ENCODE results near the gene STK10. TPM values are rescaled to one million over a fixed set of nuclear protein-coding genes. Genes with fewer than 3 reads are reported as not detected.

STK10 gene
- total RNA-seq, 1 donor from 2014 or later = 60.2 TPM

- Histone ChIP-seq H3K27ac (ENCODE audit: low read depth, low read length) (peak overlapping the region; percentile 98), H3K9me3 (ENCODE audit: insufficient read depth, low read depth, low read length) (no peaks in the 10 kb centered on the region), H3K79me2 (ENCODE audit: insufficient read depth, low read length) (peaks cover 3% of the 10 kb centered on the region), H2AFZ (ENCODE audit: low read depth, low read length) (peak overlapping the region; percentile 71), H4K20me1 (ENCODE audit: insufficient read depth, low read length) (peaks cover 10% of the 10 kb centered on the region), H3K4me2 (ENCODE audit: low read length) (peak overlapping the region; percentile 96), H3K4me3 (ENCODE audit: insufficient read depth, low read depth, low read length) (peak overlapping the region; percentile 63), H3K9ac (ENCODE audit: low read length) (peak overlapping the region; percentile 87), H3K4me1 (ENCODE audit: insufficient read depth, low read length) (peaks cover 42% of the 10 kb centered on the region), H3K27me3 (ENCODE audit: insufficient read depth, low read length) (no peaks in the 10 kb centered on the region), H3K36me3 (ENCODE audit: insufficient read depth, low read length) (peaks cover 13% of the 10 kb centered on the region)
- TF ChIP-seq CTCF (IDR thresholded peaks at IDR 0.05; ENCODE audit: insufficient read depth, low read depth, low read length) (no peak), EZH2 (IDR thresholded peaks at IDR 0.05; ENCODE audit: insufficient read depth, low read length) (no peak)
- H3K4me1 Mint-ChIP-seq (ENCODE audit: low read depth, unreplicated experiment) = peaks cover 39% of the 10 kb centered on the region
- FAIRE-seq (peak; percentile 99), DNase-seq (ENCODE audit: low read depth) (peak; percentile 98)
- H3K36me3 Mint-ChIP-seq (ENCODE audit: low read depth, unreplicated experiment) = peaks cover 15% of the 10 kb centered on the region
- no peaks in the 10 kb centered on the region for H3K27me3 Mint-ChIP-seq (ENCODE audit: low read depth, unreplicated experiment)
- no peaks in the 10 kb centered on the region for H3K9me3 Mint-ChIP-seq (ENCODE audit: unreplicated experiment)
- peak overlapping the region; percentile 72 for H3K4me3 Mint-ChIP-seq (ENCODE audit: unreplicated experiment)
- H3K27ac Mint-ChIP-seq (ENCODE audit: unreplicated experiment) = peak overlapping the region; percentile 97
These were observed 85.0 kb downstream of the STK10 start for GRCh38 chr5:172102913-172103626.

GRCh38 chr5:172102218-172102870, 85.7 kb downstream of the STK10 start:
- H2AFZ ChIP-seq (ENCODE audit: low read depth, low read length) = no peak overlapping the region
- DNase-seq (ENCODE audit: low read depth) (no peak), FAIRE-seq (no peak)
- H3K4me3 Mint-ChIP-seq (ENCODE audit: unreplicated experiment) = peak overlapping the region; percentile 21
- H3K27ac ChIP-seq (ENCODE audit: low read depth, low read length) = peak overlapping the region; percentile 52
- H3K27me3 Mint-ChIP-seq (ENCODE audit: low read depth, unreplicated experiment) = no peaks in the 10 kb centered on the region
- H3K4me1 Mint-ChIP-seq (ENCODE audit: low read depth, unreplicated experiment) = peaks cover 32% of the 10 kb centered on the region
- no peak for TF ChIP-seq EZH2 (IDR thresholded peaks at IDR 0.05; ENCODE audit: insufficient read depth, low read length)
- no peak for TF ChIP-seq CTCF (IDR thresholded peaks at IDR 0.05; ENCODE audit: insufficient read depth, low read depth, low read length)
- H3K36me3 ChIP-seq (ENCODE audit: insufficient read depth, low read length) = peaks cover 13% of the 10 kb centered on the region
- peaks cover 13% of the 10 kb centered on the region for H4K20me1 ChIP-seq (ENCODE audit: insufficient read depth, low read length)
- H3K9ac ChIP-seq (ENCODE audit: low read length) = peak overlapping the region; percentile 7
- no peaks in the 10 kb centered on the region for H3K9me3 ChIP-seq (ENCODE audit: insufficient read depth, low read depth, low read length)
- H3K4me1 ChIP-seq (ENCODE audit: insufficient read depth, low read length) = peaks cover 34% of the 10 kb centered on the region
- peak overlapping the region; percentile 88 for H3K27ac Mint-ChIP-seq (ENCODE audit: unreplicated experiment)
- H3K79me2 ChIP-seq (ENCODE audit: insufficient read depth, low read length) = peaks cover 3% of the 10 kb centered on the region
- H3K9me3 Mint-ChIP-seq (ENCODE audit: unreplicated experiment) = no peaks in the 10 kb centered on the region
- no peaks in the 10 kb centered on the region for H3K27me3 ChIP-seq (ENCODE audit: insufficient read depth, low read length)
- H3K4me2 ChIP-seq (ENCODE audit: low read length) = peak overlapping the region; percentile 49
- no peak overlapping the region for H3K4me3 ChIP-seq (ENCODE audit: insufficient read depth, low read depth, low read length)
- H3K36me3 Mint-ChIP-seq (ENCODE audit: low read depth, unreplicated experiment) = peaks cover 19% of the 10 kb centered on the region
